ENCODE data around the gene UNC5A.

- TF ChIP-seq CTCF (IDR thresholded peaks at IDR 0.05) (no peak), POLR2A (IDR thresholded peaks at IDR 0.05) (no peak)
Observed at GRCh38 chr5:176929654-176930053, 119.3 kb downstream of the UNC5A start.
